ENCODE results near the gene SAT2.
"Not testable (repeated sequence)": the region's sequence is repeated elsewhere in the genome, so short reads cannot be mapped to it uniquely, and the experiment has no call there.

SAT2 gene

GRCh38 chr17:7633093-7633492 lies 5.5 kb upstream of the SAT2 start:
- DNase-seq = no peak

- no peak for DNase-seq
These were observed 4.9 kb upstream of the SAT2 start for GRCh38 chr17:7632492-7632894.

- no peak for DNase-seq
These were observed 4.1 kb upstream of the SAT2 start for GRCh38 chr17:7631398-7632380.

- no peak for DNase-seq
These were observed 2.4 kb upstream of the SAT2 start, which contains the start of gene SHBG for GRCh38 chr17:7629939-7630571. Gene SHBG (plus strand): TSS chr17:7630135. CDS start chr17:7630173, 38 bp downstream.

GRCh38 chr17:7626956-7627249 lies 718 bp downstream of the SAT2 start:
- no peak for DNase-seq

GRCh38 chr17:7626307-7626706 lies 1.3 kb downstream of the SAT2 start:
- DNase-seq = no peak

GRCh38 chr17:7625749-7626148 lies 1.9 kb downstream of the SAT2 start:
- not testable (repeated sequence) for DNase-seq

- no peak for DNase-seq
These were observed 4.0 kb downstream of the SAT2 start for GRCh38 chr17:7623661-7624060.

- no peak for DNase-seq
These were observed 6.8 kb downstream of the SAT2 start for GRCh38 chr17:7620835-7621234.

GRCh38 chr17:7618608-7619007 lies 9.0 kb downstream of the SAT2 start:
- DNase-seq = no peak

- no peak for DNase-seq
These were observed 12.3 kb downstream of the SAT2 start for GRCh38 chr17:7615265-7615747.

GRCh38 chr17:7614425-7615264 lies 13.0 kb downstream of the SAT2 start, which contains the start of gene FXR2:
Gene FXR2 (minus strand): TSS chr17:7614897. CDS start chr17:7614532, 365 bp downstream.
- peak; percentile 99 for DNase-seq

- no peak for DNase-seq
These were observed 13.7 kb downstream of the SAT2 start for GRCh38 chr17:7613769-7614424.

- DNase-seq = no peak
These were observed 15.4 kb downstream of the SAT2 start for GRCh38 chr17:7612294-7612640.

- DNase-seq = no peak
These were observed 15.9 kb downstream of the SAT2 start for GRCh38 chr17:7611635-7612293.

GRCh38 chr17:7610641-7611040 lies 17.0 kb downstream of the SAT2 start:
- DNase-seq = no peak

- DNase-seq = no peak
These were observed 21.3 kb downstream of the SAT2 start for GRCh38 chr17:7606280-7606679.

- not testable (repeated sequence) for DNase-seq
These were observed 30.1 kb downstream of the SAT2 start for GRCh38 chr17:7597561-7597960.

- DNase-seq = no peak
These were observed 34.3 kb downstream of the SAT2 start for GRCh38 chr17:7593296-7593695.

- DNase-seq = no peak
These were observed 35.1 kb downstream of the SAT2 start for GRCh38 chr17:7592422-7593021.

GRCh38 chr17:7591596-7591995 lies 36.0 kb downstream of the SAT2 start:
- DNase-seq = no peak

- DNase-seq = no peak
These were observed 36.9 kb downstream of the SAT2 start for GRCh38 chr17:7590743-7591142.
